Epithelial cell of esophagus (primary cell): ENCODE results near the gene ARPC2.
A peak's percentile ranks its signal among the peaks of the same experiment; 100 is the strongest.

ENCODE experiments used
- DNase-seq: peaks from one replicate; pipeline ENCODE4 v3.0.0; 2010; ENCODE audit warnings: low read depth
- H3K4me3 ChIP-seq: 2 replicates; pipeline ENCODE4 v1.5.1; 2011; ENCODE audit warnings: mild to moderate bottlenecking, low read length, control low read depth
- TF ChIP-seq, protein P1 (sequence below): IDR thresholded peaks from 2 replicates; pipeline ENCODE4 v1.5.1; 2011; ENCODE audit warnings: low read depth, mild to moderate bottlenecking, low read length, control low read depth, inconsistent platforms; ENCODE audit not compliant: insufficient read depth; ENCODE audit errors: missing control alignments

ARPC2 gene

DNA sequence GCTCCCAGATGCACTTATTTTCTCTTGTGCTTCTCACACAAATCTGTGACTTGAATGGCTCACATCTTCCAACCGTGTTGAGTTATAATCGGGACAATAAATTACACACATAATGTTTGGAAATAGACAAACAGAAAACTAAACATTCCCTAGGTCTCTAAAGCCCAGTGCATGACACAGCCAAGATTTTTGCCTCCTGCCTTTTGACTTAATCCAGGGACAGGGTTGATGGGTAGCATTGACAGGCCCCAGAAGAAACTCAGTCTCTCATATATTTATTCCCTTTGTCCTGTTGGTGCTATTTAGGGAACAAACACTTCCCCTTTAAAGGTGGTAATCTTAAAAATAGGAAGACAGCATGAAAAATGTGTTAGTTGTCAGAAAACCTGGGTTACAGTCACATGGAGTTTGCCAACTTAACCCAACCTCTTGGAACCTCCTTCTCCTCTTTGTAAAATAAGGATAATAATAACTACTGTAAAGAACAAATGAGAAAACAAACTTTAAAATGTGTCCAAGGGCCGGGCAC is 24.0 kb upstream of the ARPC2 start:
- TF ChIP-seq, protein P1, sequence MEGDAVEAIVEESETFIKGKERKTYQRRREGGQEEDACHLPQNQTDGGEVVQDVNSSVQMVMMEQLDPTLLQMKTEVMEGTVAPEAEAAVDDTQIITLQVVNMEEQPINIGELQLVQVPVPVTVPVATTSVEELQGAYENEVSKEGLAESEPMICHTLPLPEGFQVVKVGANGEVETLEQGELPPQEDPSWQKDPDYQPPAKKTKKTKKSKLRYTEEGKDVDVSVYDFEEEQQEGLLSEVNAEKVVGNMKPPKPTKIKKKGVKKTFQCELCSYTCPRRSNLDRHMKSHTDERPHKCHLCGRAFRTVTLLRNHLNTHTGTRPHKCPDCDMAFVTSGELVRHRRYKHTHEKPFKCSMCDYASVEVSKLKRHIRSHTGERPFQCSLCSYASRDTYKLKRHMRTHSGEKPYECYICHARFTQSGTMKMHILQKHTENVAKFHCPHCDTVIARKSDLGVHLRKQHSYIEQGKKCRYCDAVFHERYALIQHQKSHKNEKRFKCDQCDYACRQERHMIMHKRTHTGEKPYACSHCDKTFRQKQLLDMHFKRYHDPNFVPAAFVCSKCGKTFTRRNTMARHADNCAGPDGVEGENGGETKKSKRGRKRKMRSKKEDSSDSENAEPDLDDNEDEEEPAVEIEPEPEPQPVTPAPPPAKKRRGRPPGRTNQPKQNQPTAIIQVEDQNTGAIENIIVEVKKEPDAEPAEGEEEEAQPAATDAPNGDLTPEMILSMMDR: no peak
- H3K4me3 ChIP-seq: no peak overlapping the region
- DNase-seq: no peak

DNA sequence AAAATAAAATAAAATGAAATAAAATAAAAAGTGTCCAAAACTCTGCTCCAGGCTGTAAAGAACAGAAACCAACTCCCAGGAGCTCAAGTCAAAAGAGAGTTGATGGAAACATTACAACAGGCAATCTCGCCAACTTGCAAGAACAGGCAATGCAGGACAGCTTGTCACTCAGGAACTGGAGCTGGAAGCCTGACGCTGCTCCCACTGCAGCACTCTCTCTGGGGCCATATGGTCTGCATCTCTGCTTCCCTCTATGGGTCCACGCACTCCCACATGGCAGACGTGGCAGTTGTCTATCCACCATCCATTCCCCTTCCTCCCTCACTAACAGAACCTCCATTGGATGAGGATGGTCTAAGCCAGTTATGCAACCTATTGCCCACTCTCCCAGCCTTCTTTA is 23.3 kb upstream of the ARPC2 start:
- DNase-seq: no peak
- no peak overlapping the region for H3K4me3 ChIP-seq
- TF ChIP-seq, protein P1: no peak

DNA sequence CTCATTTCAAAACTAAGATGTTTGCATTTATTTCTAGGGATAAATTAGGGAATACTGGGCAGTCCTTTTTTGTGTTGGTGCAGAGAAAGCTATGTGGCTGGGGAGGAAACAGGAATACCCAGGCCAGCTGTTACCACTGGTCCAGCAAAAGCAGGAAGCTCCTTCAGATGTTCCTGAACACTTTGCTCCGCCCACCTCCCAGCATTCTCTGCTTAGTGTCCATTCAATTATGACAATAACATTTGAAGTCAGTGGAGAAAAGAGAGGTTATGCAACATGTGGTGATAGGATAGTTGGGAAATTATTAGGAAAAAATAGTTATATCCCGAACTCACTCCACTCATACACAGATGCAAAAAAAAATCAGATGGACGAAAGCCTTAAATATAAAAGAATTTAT is 22.1 kb upstream of the ARPC2 start:
- DNase-seq: peak; percentile 16
- TF ChIP-seq, protein P1: no peak
- no peak overlapping the region for H3K4me3 ChIP-seq

DNA sequence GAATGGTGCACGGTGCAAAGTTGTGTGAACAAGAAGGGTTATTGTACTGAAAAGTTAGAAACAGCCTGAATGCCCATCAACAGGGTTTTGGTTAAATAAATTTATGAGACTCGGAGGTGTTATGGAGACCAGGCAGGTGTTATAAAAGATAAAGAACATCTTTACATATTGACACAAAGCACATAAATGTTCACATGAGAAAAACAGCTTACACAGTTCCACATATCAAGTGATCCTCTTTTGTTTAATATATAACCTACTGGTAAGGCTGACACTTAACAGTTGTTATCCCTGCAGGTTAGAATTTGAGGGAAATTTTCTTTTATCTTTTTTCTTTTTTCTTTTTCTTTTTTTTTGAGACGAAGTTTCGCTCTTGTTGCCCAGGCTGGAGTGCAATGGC is 20.0 kb upstream of the ARPC2 start:
- H3K4me3 ChIP-seq: no peak overlapping the region
- TF ChIP-seq, protein P1: no peak
- no peak for DNase-seq

DNA sequence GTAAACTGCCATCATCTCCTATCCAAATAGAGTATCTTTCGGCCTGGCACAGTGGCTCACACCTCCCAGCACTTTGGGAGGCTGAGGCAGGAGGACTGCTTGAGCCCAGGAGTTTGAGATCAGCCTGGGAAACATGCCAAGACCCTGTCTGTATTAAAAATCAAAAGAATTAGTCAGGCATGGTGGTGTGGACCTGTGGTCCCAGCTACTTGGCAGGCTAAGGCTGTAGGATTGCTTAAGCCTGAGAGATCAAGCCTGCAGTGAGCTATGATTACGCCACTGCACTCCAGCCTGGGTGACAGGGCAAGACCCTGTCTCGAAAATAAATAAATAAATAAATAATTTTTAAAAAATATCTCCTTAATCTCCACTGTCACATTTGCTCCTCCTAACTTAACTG is 14.7 kb upstream of the ARPC2 start:
- DNase-seq: no peak
- no peak overlapping the region for H3K4me3 ChIP-seq
- TF ChIP-seq, protein P1: no peak

DNA sequence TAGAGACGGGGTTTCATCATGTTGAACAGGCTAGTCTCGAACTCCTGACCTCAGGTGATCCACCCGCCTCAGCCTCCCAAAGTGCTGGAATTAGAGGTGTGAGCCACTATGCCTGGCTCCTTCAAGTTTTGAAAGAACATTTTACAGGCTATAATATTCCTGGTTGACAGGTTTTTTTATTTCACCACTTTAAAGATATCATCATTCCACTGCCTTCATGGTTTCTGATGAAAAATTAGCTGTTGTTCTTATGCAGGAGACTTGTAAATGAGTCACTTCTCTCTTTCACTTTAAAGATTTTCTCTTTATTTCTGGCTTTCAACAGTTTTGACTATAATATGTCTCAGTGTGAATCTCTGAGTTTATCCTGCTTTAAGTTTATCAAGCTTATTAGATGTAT is 7.9 kb upstream of the ARPC2 start:
- no peak for DNase-seq
- TF ChIP-seq, protein P1: no peak
- no peak overlapping the region for H3K4me3 ChIP-seq

DNA sequence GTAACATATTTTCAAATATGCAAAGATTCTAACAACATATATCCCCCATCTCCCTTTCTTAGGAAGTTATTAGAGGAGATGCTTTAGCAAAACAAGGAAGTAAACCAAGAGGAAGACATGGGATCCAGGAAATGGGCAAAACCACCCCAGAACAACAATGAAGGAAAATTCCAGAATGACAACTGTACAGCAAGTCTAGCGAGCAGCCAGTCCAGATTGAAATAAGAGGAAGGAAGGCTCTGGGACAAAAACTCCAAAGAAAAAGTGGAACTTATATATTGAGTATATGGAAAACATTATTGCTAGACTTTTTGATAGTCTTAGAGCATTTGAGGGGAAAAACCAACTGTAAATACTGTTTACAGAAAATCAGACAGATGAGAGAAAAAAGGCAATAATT is 2.9 kb upstream of the ARPC2 start:
- no peak for DNase-seq
- TF ChIP-seq, protein P1: no peak
- H3K4me3 ChIP-seq: no peak overlapping the region
